ENCODE data around the gene SLC35F1.

SLC35F1 gene

DNA sequence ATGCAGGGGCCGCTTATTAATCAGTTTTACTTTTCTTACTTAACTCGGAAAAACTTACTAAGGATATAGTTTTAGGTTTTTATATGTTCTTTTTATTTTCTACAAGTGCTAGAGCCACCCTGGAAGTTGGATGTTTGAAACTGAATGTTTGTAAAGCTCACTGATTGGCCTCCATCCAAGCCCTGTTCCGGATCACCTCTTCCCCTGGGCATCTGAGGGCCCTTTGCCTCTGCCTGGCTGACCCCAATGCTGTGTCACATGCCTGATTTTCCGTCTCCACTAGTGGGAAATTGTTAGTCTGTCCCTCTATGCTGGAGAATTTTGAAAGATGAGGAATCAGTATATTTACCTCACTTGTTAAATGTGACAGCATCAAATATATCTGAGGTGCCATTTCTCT lies 79.3 kb downstream of the SLC35F1 start:
- H3K4me3 ChIP-seq (replicated peaks; ENCODE audit: insufficient read depth, low read length): no peak overlapping the region
- DNase-seq (ENCODE audit: low read depth in 1 of 2, low spot score in 1 of 2): no peak
- peaks cover 3% of the 10 kb centered on the region for H3K27me3 ChIP-seq (ENCODE audit: insufficient read depth, poor library complexity, severe bottlenecking)
- no peak overlapping the region for H3K27ac ChIP-seq (replicated peaks)
- TF ChIP-seq GABPA (IDR thresholded peaks at IDR 0.05; ENCODE audit: low read depth) (no peak), CTCF (IDR thresholded peaks at IDR 0.05; ENCODE audit: insufficient read depth, low read length) (no peak), REST (IDR thresholded peaks at IDR 0.05; ENCODE audit: insufficient replicate concordance, low read depth) (no peak), POLR2AphosphoS5 (IDR thresholded peaks at IDR 0.05; ENCODE audit: low read depth) (no peak), SPI1 (IDR thresholded peaks at IDR 0.05; ENCODE audit: borderline replicate concordance, low read depth) (no peak)

- TF ChIP-seq SPI1 (IDR thresholded peaks at IDR 0.05; ENCODE audit: borderline replicate concordance, low read depth): no peak
- TF ChIP-seq CTCF (IDR thresholded peaks at IDR 0.05; ENCODE audit: insufficient read depth, low read length): no peak
- no peak for TF ChIP-seq POLR2AphosphoS5 (IDR thresholded peaks at IDR 0.05; ENCODE audit: low read depth)
- TF ChIP-seq REST (IDR thresholded peaks at IDR 0.05; ENCODE audit: insufficient replicate concordance, low read depth): no peak
- TF ChIP-seq GABPA (IDR thresholded peaks at IDR 0.05; ENCODE audit: low read depth): no peak
- DNase-seq (ENCODE audit: low read depth in 1 of 2, low spot score in 1 of 2): no peak
- H3K4me3 ChIP-seq (replicated peaks; ENCODE audit: insufficient read depth, low read length): no peak overlapping the region
- H3K27me3 ChIP-seq (ENCODE audit: insufficient read depth, poor library complexity, severe bottlenecking): no peaks in the 10 kb centered on the region
- no peak overlapping the region for H3K27ac ChIP-seq (replicated peaks)
These were observed 82.0 kb downstream of the SLC35F1 start for GRCh38 chr6:117989086-117989485.

DNA sequence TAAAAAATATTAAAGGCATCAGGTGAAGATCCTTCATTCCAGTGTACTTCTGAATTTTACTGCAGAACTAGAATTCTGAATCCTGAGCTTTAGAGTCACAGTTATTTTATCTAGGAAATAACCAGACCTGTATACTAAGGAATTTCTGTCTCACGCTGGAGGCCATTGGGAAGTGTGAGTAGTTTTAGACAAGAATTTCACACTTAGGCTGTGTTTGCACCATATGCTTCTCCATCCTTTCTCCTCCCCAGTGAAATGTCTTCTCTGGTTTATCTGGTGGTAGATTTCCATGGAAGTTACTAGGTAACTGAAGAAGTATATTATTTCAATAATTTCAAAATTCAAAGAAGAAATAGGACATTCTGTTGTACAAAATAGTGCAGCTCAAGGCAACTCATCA lies 83.1 kb downstream of the SLC35F1 start:
- TF ChIP-seq GABPA (IDR thresholded peaks at IDR 0.05; ENCODE audit: low read depth) (no peak), REST (IDR thresholded peaks at IDR 0.05; ENCODE audit: insufficient replicate concordance, low read depth) (no peak), CTCF (IDR thresholded peaks at IDR 0.05; ENCODE audit: insufficient read depth, low read length) (no peak), POLR2AphosphoS5 (IDR thresholded peaks at IDR 0.05; ENCODE audit: low read depth) (no peak), SPI1 (IDR thresholded peaks at IDR 0.05; ENCODE audit: borderline replicate concordance, low read depth) (no peak)
- H3K4me3 ChIP-seq (replicated peaks; ENCODE audit: insufficient read depth, low read length): no peak overlapping the region
- DNase-seq (ENCODE audit: low read depth in 1 of 2, low spot score in 1 of 2): no peak
- no peak overlapping the region for H3K27ac ChIP-seq (replicated peaks)
- H3K27me3 ChIP-seq (ENCODE audit: insufficient read depth, poor library complexity, severe bottlenecking): no peaks in the 10 kb centered on the region

All from HL-60 (cell line).